Transverse colon (tissue), 4 donors: ENCODE data around the gene DLGAP1. TPM values are rescaled to one million over a fixed set of nuclear protein-coding genes. Genes with fewer than 3 reads are reported as not detected.

Experiments used
- DNase-seq: peaks from one replicate; pipeline ENCODE4 v3.0.0-alpha.2; 2019
- H3K27ac ChIP-seq, 4 donors: fragments of 200-600 bp; sonication (generic); 2 replicates each; pipeline ENCODE4 v1.5.1; 2016 to 2018; ENCODE audit warnings: inconsistent platforms in 4 of 4
- H3K27me3 ChIP-seq: fragments of 200-600 bp; sonication (generic); 2 replicates; pipeline ENCODE4 v1.5.1; 2017; ENCODE audit warnings: inconsistent platforms
- H3K36me3 ChIP-seq, 4 donors: fragments of 200-600 bp; sonication (generic); 2 replicates each; pipeline ENCODE4 v1.5.1; 2017 to 2019; ENCODE audit warnings: inconsistent platforms in 4 of 4
- H3K4me1 ChIP-seq, 4 donors: fragments of 200-600 bp; sonication (generic); 2 replicates each; pipeline ENCODE4 v1.5.1; 2017 to 2020; ENCODE audit warnings: inconsistent platforms in 4 of 4
- H3K4me3 ChIP-seq, 4 donors: fragments of 200-600 bp; sonication (generic); 1 replicate in 1 of 4; 2 replicates in 3 of 4; pipeline versions ENCODE4 v1.5.1 to v1.6.1; 2017 to 2019; ENCODE audit warnings: inconsistent platforms in 4 of 4
- H3K9me3 ChIP-seq, 2 donors: fragments of 200-600 bp; sonication (generic); 2 replicates each; pipeline ENCODE4 v1.5.1; 2017 to 2019; ENCODE audit warnings: inconsistent platforms in 2 of 2
- EP300 ChIP-seq: sonication (generic); formaldehyde crosslinking; IDR thresholded peaks from one replicate; pipeline ENCODE4 v1.6.1; 2017; ENCODE audit warnings: antibody characterized with exemption, low read depth
- POLR2A ChIP-seq: fragments of 450-650 bp; IDR thresholded peaks from one replicate; pipeline ENCODE4 v1.6.1; 2016; ENCODE audit warnings: antibody characterized with exemption, mild to moderate bottlenecking, moderate library complexity
- POLR2AphosphoS5 ChIP-seq, 3 donors: sonication (generic); formaldehyde crosslinking; IDR thresholded peaks; one replicate each; pipeline ENCODE4 v1.6.1; 2016; ENCODE audit warnings: antibody characterized with exemption in 3 of 3
- WGBS, 2 donors: methylation state at CpG; one replicate each; pipeline ENCODE4 v1.1.5; 2018; ENCODE audit warnings: low coverage in 1 of 2; 5-methylcytosine and 5-hydroxymethylcytosine counted together
- in situ Hi-C, 4 donors: fragments of 200-750 bp; cut with MboI; loops; one replicate each; pipeline versions ENCODE4 v1.15.0 to v1.15.1; 2017; ENCODE audit warnings: low sequenced_read_pairs in 3 of 4, low pct_ligation_motif_present in 1 of 4, low pct_unique_long_range_greater_than_20kb in 1 of 4
- intact Hi-C: fragments of 100-400 bp; cut with DNase I; formaldehyde crosslinking; loops from one replicate; pipeline ENCODE4 v1.15.1; 2023; ENCODE audit warnings: low total_unique reads
- total RNA-seq, 4 donors: library from RNA; depleted of rRNA; stranded (reverse); fragments of >200 nt; gene quantifications; one replicate each; pipeline ENCODE4 v1.1.0, GENCODE V29; 2016
- TF ChIP-seq, protein P1 (sequence below), 5 experiments: fragments of 200-600 bp in 3 of 5; fragments of 450-650 bp in 2 of 5; sonication (generic) in 3 of 5; IDR thresholded peaks; 1 replicate in 2 of 5; 2 replicates in 3 of 5; pipeline ENCODE4 v1.5.1; 2016 to 2017; ENCODE audit warnings: antibody characterized with exemption in 5 of 5, inconsistent platforms in 3 of 5, mild to moderate bottlenecking in 2 of 5, moderate library complexity in 1 of 5

Gene DLGAP1
- total RNA-seq, 4 donors from 2014 or later, result 2.7 to 7.2 (median 3.3) TPM

DNA sequence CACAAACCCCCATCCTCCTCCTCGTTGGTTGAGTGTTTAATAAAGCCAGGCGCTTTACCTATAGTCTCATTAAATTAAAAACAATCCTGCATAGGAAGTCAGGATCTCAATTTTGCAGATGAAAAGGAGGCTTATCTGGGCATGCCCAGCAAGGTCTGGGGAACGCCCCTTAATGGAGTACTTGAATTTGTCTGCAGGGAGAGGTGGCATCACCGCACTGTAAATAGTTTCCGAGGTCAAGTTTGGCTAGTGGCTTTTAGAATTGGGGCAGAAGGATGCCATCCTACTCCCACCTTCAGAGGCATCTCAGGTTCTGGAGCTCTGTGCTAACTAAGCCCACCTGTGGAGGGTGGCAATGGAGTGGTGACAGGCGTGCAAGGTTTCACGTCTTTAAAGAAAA lies 855.9 kb downstream of the DLGAP1 start:
- WGBS, 2 donors, result 90 to 92% methylated on average over 2 to 7 of the region's 7 CpGs
- intact Hi-C loops, result loop anchor here (5.0 kb wide), 1 partner anchor 337 kb away; the partner anchor contains the start of gene MYL12B
- H3K4me3 ChIP-seq, result no peak overlapping the region
- DNase-seq, result no peak
- no peak overlapping the region for H3K27ac ChIP-seq
- peaks cover 20 to 55% (median 44%) of the 10 kb centered on the region in 4 donors for H3K4me1 ChIP-seq
- no peaks in the 10 kb centered on the region for H3K36me3 ChIP-seq
- no peaks in the 10 kb centered on the region for H3K9me3 ChIP-seq
- no peak for TF ChIP-seq POLR2A
- TF ChIP-seq, protein P1, sequence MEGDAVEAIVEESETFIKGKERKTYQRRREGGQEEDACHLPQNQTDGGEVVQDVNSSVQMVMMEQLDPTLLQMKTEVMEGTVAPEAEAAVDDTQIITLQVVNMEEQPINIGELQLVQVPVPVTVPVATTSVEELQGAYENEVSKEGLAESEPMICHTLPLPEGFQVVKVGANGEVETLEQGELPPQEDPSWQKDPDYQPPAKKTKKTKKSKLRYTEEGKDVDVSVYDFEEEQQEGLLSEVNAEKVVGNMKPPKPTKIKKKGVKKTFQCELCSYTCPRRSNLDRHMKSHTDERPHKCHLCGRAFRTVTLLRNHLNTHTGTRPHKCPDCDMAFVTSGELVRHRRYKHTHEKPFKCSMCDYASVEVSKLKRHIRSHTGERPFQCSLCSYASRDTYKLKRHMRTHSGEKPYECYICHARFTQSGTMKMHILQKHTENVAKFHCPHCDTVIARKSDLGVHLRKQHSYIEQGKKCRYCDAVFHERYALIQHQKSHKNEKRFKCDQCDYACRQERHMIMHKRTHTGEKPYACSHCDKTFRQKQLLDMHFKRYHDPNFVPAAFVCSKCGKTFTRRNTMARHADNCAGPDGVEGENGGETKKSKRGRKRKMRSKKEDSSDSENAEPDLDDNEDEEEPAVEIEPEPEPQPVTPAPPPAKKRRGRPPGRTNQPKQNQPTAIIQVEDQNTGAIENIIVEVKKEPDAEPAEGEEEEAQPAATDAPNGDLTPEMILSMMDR (IDR thresholded peaks at IDR 0.05), result no peak
- no peak for TF ChIP-seq EP300
- no peak for TF ChIP-seq POLR2AphosphoS5 (IDR thresholded peaks at IDR 0.05)
- in situ Hi-C loops, result loop anchor here (10.0 to 25.0 kb wide), 4 partner anchors 66 to 312 kb away; partner anchors contain the start of gene TGIF1 (in 1 of the 4)
- H3K27me3 ChIP-seq, result no peaks in the 10 kb centered on the region

DNA sequence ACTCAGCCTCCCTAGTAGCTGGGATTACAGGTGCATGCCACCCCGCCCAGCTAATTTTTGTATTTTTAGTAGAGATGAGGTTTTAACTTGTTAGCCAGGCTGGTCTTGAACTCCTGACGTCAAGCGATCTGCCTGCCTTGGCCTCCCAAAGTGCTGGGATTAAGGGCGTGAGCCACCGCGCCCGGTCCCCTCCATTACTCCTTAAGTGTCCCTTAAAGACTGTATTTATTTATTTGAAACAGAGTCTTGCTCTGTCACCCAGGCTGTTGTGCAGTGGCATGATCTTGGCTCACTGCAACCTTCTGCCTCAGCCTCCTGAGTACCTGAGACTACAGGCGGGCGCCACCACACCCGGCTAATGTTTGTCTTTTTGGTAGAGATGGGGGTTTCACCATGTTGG lies 856.5 kb downstream of the DLGAP1 start:
- WGBS, 2 donors, result 89 to 94% methylated on average over 3 to 10 of the region's 10 CpGs
- H3K4me1 ChIP-seq, result peaks cover 14 to 51% (median 39%) of the 10 kb centered on the region in 4 donors
- no peaks in the 10 kb centered on the region for H3K9me3 ChIP-seq
- no peaks in the 10 kb centered on the region for H3K27me3 ChIP-seq
- in situ Hi-C loops (loop anchor here (10.0 to 25.0 kb wide), 4 partner anchors 66 to 311 kb away; partner anchors contain the start of gene TGIF1 (in 1 of the 4)), intact Hi-C loops (loop anchor here (5.0 kb wide), 1 partner anchor 336 kb away; the partner anchor contains the start of gene MYL12B)
- H3K36me3 ChIP-seq, result no peaks in the 10 kb centered on the region
- no peak for DNase-seq
- peak overlapping the region in 3 of 4 donors; percentile 25 to 98 (median 97) for H3K27ac ChIP-seq
- H3K4me3 ChIP-seq, result no peak overlapping the region
- TF ChIP-seq EP300 (no peak), POLR2AphosphoS5 (IDR thresholded peaks at IDR 0.05) (no peak), POLR2A (no peak)
- TF ChIP-seq, protein P1 (IDR thresholded peaks at IDR 0.05), result no peak

DNA sequence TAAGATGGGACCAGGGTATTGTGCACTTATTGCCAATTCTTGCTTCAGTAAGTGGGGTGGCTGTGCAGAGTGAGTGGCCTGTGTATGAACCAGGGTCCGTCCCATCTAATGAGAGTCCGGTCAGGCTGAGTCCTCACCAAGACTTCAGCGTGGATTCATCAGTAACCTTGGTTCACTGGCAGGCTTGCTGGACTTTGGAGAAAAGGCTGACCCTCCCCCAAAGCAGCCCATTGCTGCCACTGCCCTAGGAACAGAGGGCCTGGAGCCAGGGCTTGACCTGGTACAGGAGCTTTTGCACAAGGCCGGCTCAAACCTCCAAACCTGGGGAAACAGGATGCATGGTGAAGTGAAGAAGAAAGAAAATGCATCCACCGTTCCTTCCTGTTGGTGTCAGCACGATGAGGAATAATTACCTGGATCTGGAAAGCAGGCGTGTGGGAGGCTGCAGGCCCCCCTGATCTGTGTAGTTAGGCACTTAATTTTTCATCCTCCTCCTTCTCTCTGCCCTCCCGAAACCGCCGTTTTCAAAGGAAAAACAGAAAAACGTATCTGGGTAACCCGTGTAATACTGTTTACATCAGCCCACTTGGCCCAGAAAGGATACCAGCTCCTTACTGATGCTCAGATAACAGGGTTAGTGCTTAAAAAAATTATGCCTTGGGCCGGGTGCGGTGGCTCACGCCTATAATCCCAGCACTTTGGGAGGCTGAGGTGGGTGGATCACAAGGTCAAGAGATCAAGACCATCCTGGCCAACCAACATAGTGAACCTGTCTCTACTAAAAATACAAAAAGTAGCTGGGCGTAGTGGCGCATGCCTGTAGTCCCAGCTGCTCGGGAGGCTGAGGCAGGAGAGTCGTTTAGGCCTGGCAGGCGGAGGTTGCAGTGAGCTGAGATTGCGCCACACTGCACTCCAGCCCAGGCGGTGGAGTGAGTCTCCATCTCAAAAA lies 857.4 kb downstream of the DLGAP1 start:
- in situ Hi-C loops, result loop anchor here (10.0 to 25.0 kb wide), 4 partner anchors 67 to 310 kb away; partner anchors contain the start of gene TGIF1 (in 1 of the 4)

More for the DNA sequence above, 857.4 kb downstream of the DLGAP1 start:
- H3K9me3 ChIP-seq, result no peaks in the 10 kb centered on the region
- intact Hi-C loops, result loop anchor here (5.0 kb wide), 1 partner anchor 335 kb away; the partner anchor contains the start of gene MYL12B
- H3K36me3 ChIP-seq, result no peaks in the 10 kb centered on the region
- H3K4me3 ChIP-seq, result no peak overlapping the region
- peak overlapping the region; percentile 96 to 99 (median 98) for H3K27ac ChIP-seq
- H3K27me3 ChIP-seq, result no peaks in the 10 kb centered on the region
- peaks cover 22 to 51% (median 44%) of the 10 kb centered on the region in 4 donors for H3K4me1 ChIP-seq
- WGBS, 2 donors, result 83 to 91% methylated on average over 12 to 22 of the region's 22 CpGs
- no peak for DNase-seq
- TF ChIP-seq POLR2A (no peak), EP300 (no peak), POLR2AphosphoS5 (IDR thresholded peaks at IDR 0.05) (no peak)
- TF ChIP-seq, protein P1 (IDR thresholded peaks at IDR 0.05), result no peak
